ENCODE results near the gene TINAGL1. TPM values are rescaled to one million over a fixed set of nuclear protein-coding genes. Genes with fewer than 3 reads are reported as not detected.

The TINAGL1 gene
- total RNA-seq, 1 experiment from 2014 or later: 2.5 TPM

DNA sequence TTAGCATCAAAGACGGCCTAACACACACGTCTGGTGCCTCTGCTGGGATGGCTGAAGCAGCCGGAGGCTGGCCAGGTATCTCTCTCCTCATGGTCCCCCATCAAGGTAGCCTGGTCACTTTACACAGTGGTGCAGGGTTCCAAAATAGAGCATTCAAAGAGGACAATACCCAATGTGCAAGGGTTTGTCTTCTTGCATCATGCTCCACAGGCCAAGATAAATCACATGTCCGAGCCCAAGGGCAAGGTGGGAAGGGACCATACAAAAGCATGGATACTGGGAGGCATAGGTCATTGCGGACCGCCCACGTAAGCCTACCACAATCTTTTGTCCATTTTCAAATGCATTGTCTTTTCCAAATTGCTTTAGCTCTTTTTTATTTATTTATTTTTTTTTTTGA lies 23.8 kb upstream of the TINAGL1 start:
- H4K5ac ChIP-seq (ENCODE audit: insufficient read length, low read depth, low read length): no peak overlapping the region
- no peak overlapping the region for H3K23ac ChIP-seq (ENCODE audit: insufficient read length, low read depth, low read length)
- no CpG with 5 or more reads among the region's 7 CpGs for WGBS (ENCODE audit: extremely low coverage, insufficient read length, low lambda C conversion rate)
- DNase-seq: no peak
- no peaks in the 10 kb centered on the region for H3K36me3 Mint-ChIP-seq (ENCODE audit: insufficient read depth in 1 of 3, low read depth in 3 of 3)
- H3K4ac ChIP-seq (ENCODE audit: low read depth, low read length): no peak overlapping the region
- no peak overlapping the region for H3K56ac ChIP-seq (ENCODE audit: insufficient read length, low read depth, low read length)
- H2AK5ac ChIP-seq (ENCODE audit: insufficient read length, low read length): no peak overlapping the region
- no peaks in the 10 kb centered on the region for H3K27me3 ChIP-seq (ENCODE audit: insufficient read depth, low read length)
- H3K14ac ChIP-seq (ENCODE audit: insufficient read depth, low read length): no peak overlapping the region
- H3K27ac ChIP-seq (ENCODE audit: insufficient read length, low read depth, low read length): no peak overlapping the region
- no peak overlapping the region for H3T11ph ChIP-seq (ENCODE audit: low read length)
- no peak overlapping the region for H2AFZ ChIP-seq (ENCODE audit: low read length)
- peaks cover 2% of the 10 kb centered on the region for H3K27me3 Mint-ChIP-seq (ENCODE audit: low read depth)
- no peak overlapping the region for H2BK120ac ChIP-seq (ENCODE audit: low read depth, low read length, poor library complexity, severe bottlenecking)
- no peaks in the 10 kb centered on the region for H3K9me3 Mint-ChIP-seq
- H2BK12ac ChIP-seq (ENCODE audit: insufficient read length, low read depth, low read length): no peak overlapping the region
- no peaks in the 10 kb centered on the region for H3K9me3 ChIP-seq (ENCODE audit: control insufficient read depth, low read depth, low read length)
- H3K23me2 ChIP-seq (ENCODE audit: insufficient read length, low read depth, low read length, poor library complexity, severe bottlenecking): peaks cover 7% of the 10 kb centered on the region
- no peak overlapping the region for H4K91ac ChIP-seq (ENCODE audit: insufficient read length, low read depth, low read length)
- H3K4me1 Mint-ChIP-seq: peaks cover 11 to 13% of the 10 kb centered on the region in 2 experiments
- no peak overlapping the region for H2BK5ac ChIP-seq (ENCODE audit: insufficient read length, low read length)
- H3K27ac Mint-ChIP-seq: no peak overlapping the region
- H4K8ac ChIP-seq (replicated peaks; ENCODE audit: insufficient read length, low read depth, low read length): no peak overlapping the region
- no peak overlapping the region for H3K9ac ChIP-seq (ENCODE audit: extremely low read depth, insufficient read length, low read length)
- no peaks in the 10 kb centered on the region for H3K79me1 ChIP-seq (ENCODE audit: insufficient read depth, low read depth, low read length, poor library complexity, severe bottlenecking)
- no peak overlapping the region for H3K18ac ChIP-seq (ENCODE audit: insufficient read length, low read depth, low read length)
- no peak overlapping the region for H3K4me2 ChIP-seq (ENCODE audit: insufficient read depth, insufficient read length, low read length)
- H4K20me1 ChIP-seq (ENCODE audit: control insufficient read depth, insufficient read depth, insufficient read length): no peaks in the 10 kb centered on the region
- TF ChIP-seq, protein P1, sequence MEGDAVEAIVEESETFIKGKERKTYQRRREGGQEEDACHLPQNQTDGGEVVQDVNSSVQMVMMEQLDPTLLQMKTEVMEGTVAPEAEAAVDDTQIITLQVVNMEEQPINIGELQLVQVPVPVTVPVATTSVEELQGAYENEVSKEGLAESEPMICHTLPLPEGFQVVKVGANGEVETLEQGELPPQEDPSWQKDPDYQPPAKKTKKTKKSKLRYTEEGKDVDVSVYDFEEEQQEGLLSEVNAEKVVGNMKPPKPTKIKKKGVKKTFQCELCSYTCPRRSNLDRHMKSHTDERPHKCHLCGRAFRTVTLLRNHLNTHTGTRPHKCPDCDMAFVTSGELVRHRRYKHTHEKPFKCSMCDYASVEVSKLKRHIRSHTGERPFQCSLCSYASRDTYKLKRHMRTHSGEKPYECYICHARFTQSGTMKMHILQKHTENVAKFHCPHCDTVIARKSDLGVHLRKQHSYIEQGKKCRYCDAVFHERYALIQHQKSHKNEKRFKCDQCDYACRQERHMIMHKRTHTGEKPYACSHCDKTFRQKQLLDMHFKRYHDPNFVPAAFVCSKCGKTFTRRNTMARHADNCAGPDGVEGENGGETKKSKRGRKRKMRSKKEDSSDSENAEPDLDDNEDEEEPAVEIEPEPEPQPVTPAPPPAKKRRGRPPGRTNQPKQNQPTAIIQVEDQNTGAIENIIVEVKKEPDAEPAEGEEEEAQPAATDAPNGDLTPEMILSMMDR (conservative IDR thresholded peaks at IDR 0.05): no peak
- no peaks in the 10 kb centered on the region for H3K79me2 ChIP-seq (ENCODE audit: insufficient read depth, low read length)
- H2BK20ac ChIP-seq (ENCODE audit: low read depth, low read length, poor library complexity, severe bottlenecking): no peak overlapping the region
- H2BK15ac ChIP-seq (ENCODE audit: low read depth, low read length): no peak overlapping the region
- no peak overlapping the region for H3K4me3 Mint-ChIP-seq
- no peaks in the 10 kb centered on the region; the same call in 1 of the 2 replicates for H3K4me1 ChIP-seq (ENCODE audit: insufficient read depth, low read length)

Data from H9 (cell line).